PC-3 (cell line): Measurements from ENCODE around the gene HSF4. TPM values are rescaled to one million over a fixed set of nuclear protein-coding genes. Genes with fewer than 3 reads are reported as not detected.

ENCODE experiments used
- ATAC-seq: fragments of 200-7000 bp; cut with Tn5 transposase; 2 replicates; pipeline ENCODE4 v1.9.1; 2020; ENCODE audit warnings: mild to moderate bottlenecking, moderate library complexity
- BruUV-seq: library from RNA; stranded (reverse); fragments of 400-500 nt; replicated peaks from 2 replicates; lab custom pipeline; 2021; lab: Mats Ljungman, UMichigan
- CTCF ChIA-PET: fragments of 300-600 bp; sonication (Branson Sonifier 250); formaldehyde crosslinking; loops from one replicate; lab custom pipeline; 2022; ENCODE audit warnings: antibody characterized with exemption; lab: Charles Lee
- POLR2A ChIA-PET: fragments of 300-600 bp; sonication (Branson Sonifier 250); formaldehyde crosslinking; loops from one replicate; lab custom pipeline; 2022; ENCODE audit warnings: antibody characterized with exemption; ENCODE audit not compliant: unreplicated experiment; lab: Charles Lee
- DNase-seq: peaks from one replicate; pipeline ENCODE4 v3.0.0-alpha.2; 2015
- H2AFZ ChIP-seq: fragments of 300-600 bp; sonication (generic); 2 replicates; pipeline ENCODE4 v1.6.0; 2016; ENCODE audit warnings: antibody characterized with exemption, low read length
- H3F3A ChIP-seq: fragments of 300-600 bp; sonication (generic); one replicate; pipeline ENCODE4 v1.6.0; 2017; ENCODE audit warnings: antibody characterized with exemption, low read length, control low read depth, mild to moderate bottlenecking; ENCODE audit not compliant: unreplicated experiment
- H3K27ac ChIP-seq: fragments of 300-600 bp; sonication (generic); 2 replicates; pipeline ENCODE4 v1.5.1; 2016; ENCODE audit warnings: mild to moderate bottlenecking, low read length
- H3K27me3 ChIP-seq: fragments of 300-600 bp; sonication (generic); 2 replicates; pipeline ENCODE4 v1.6.1; 2016; ENCODE audit warnings: low read length, mixed read lengths
- H3K36me3 ChIP-seq: fragments of 300-600 bp; sonication (generic); 2 replicates; pipeline ENCODE4 v1.6.1; 2016; ENCODE audit warnings: low read depth, mixed run types, low read length, mixed read lengths
- H3K4me1 ChIP-seq: fragments of 300-600 bp; sonication (generic); 2 replicates; pipeline ENCODE4 v1.5.1; 2016; ENCODE audit warnings: low read length; ENCODE audit not compliant: insufficient read depth
- H3K4me2 ChIP-seq: fragments of 300-600 bp; sonication (generic); 2 replicates; pipeline ENCODE4 v1.6.0; 2016; ENCODE audit warnings: low read length
- H3K4me3 ChIP-seq: fragments of 300-600 bp; sonication (generic); 2 replicates; pipeline ENCODE4 v1.5.1; 2016; ENCODE audit warnings: mild to moderate bottlenecking, low read length, mixed read lengths
- H3K79me2 ChIP-seq: fragments of 300-600 bp; sonication (generic); 2 replicates; pipeline ENCODE4 v1.6.1; 2017; ENCODE audit warnings: low read length, mixed read lengths
- H3K9ac ChIP-seq: fragments of 300-600 bp; sonication (generic); 2 replicates; pipeline ENCODE4 v1.6.0; 2016; ENCODE audit warnings: mild to moderate bottlenecking, low read length
- H3K9me2 ChIP-seq: fragments of 300-600 bp; sonication (generic); replicated peaks from 2 replicates; pipeline ENCODE4 v1.6.1; 2016; ENCODE audit warnings: mixed run types, low read length, mixed read lengths
- H3K9me3 ChIP-seq: fragments of 300-600 bp; sonication (generic); 2 replicates; pipeline ENCODE4 v1.6.1; 2016; ENCODE audit warnings: low read length, mixed read lengths
- H4K20me1 ChIP-seq: fragments of 300-600 bp; sonication (generic); 2 replicates; pipeline ENCODE4 v1.6.1; 2016; ENCODE audit warnings: low read length, mixed read lengths
- EZH2 ChIP-seq: fragments of 300-600 bp; sonication (generic); IDR thresholded peaks from one replicate; pipeline ENCODE4 v1.6.1; 2017; ENCODE audit warnings: antibody characterized with exemption, mild to moderate bottlenecking, low read length; ENCODE audit not compliant: unreplicated experiment
- EZH2phosphoT487 ChIP-seq: fragments of 300-600 bp; sonication (generic); IDR thresholded peaks from 2 replicates; pipeline ENCODE4 v1.6.1; 2018; ENCODE audit warnings: mild to moderate bottlenecking, antibody characterized with exemption, low read length, borderline replicate concordance
- intact Hi-C: fragments of 100-400 bp; cut with micrococcal nuclease; formaldehyde crosslinking; loops from 2 replicates; pipeline ENCODE4 v1.9.0; 2023
- total RNA-seq: library from RNA; depleted of rRNA; stranded (reverse); fragments of >200 nt; gene quantifications from 2 replicates; pipeline ENCODE4 v1.2.3, GENCODE V29; 2014
- TF ChIP-seq, protein P1 (sequence below): fragments of 300-600 bp; sonication (generic); conservative IDR thresholded peaks from 2 replicates; pipeline ENCODE4 v1.5.1; 2017; ENCODE audit warnings: antibody characterized with exemption, low read depth, mild to moderate bottlenecking, low read length

HSF4 gene
- total RNA-seq, 1 experiment from 2014 or later: 20.6 TPM

DNA sequence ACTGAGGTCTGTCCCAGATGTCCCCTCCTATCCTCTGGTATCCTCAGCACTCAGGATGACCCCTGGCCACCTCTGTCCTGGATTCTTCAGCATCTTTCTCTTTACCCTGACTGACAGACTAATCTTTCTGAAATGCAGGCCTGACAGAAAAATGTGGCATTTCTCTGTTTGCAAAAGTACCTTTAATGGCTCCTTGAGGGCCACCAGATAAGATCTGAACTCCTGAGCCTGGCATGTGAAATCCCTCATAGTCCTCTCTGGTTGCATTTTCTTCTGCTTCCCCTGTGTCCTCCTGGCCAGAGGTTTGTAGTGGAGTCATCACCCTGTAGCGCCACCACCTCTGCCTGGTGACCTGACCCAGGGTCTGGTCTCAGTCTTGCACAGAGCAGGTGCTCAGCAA lies 32.3 kb downstream of the HSF4 start:
- Histone ChIP-seq H3K9me3 (no peaks in the 10 kb centered on the region), H3K4me3 (no peak overlapping the region), H3K79me2 (peaks cover 30% of the 10 kb centered on the region), H4K20me1 (no peaks in the 10 kb centered on the region; the same call in none of the 2 replicates), H3K36me3 (peaks cover 18% of the 10 kb centered on the region; the same call in 1 of the 2 replicates), H3K4me1 (peaks cover 11% of the 10 kb centered on the region), H3K9ac (no peak overlapping the region), H3K27ac (no peak overlapping the region), H3F3A (no peaks in the 10 kb centered on the region), H3K9me2 (no peaks in the 10 kb centered on the region), H2AFZ (no peak overlapping the region), H3K27me3 (no peaks in the 10 kb centered on the region), H3K4me2 (no peak overlapping the region)
- ChIA-PET POLR2A (no interaction called here), CTCF (interaction anchor here (2.3 kb wide), 1 partner anchor 30 kb away, joined by 9 read pairs; the partner anchor contains the start of gene TMEM208)
- no peak for DNase-seq
- intact Hi-C loops: loop anchor here (10.0 kb wide), 1 partner anchor 48 kb away; the partner anchor contains the start of genes FHOD1 and SLC9A5
- ATAC-seq: no peak
- BruUV-seq: no TSS peak
- TF ChIP-seq EZH2phosphoT487 (no peak), EZH2 (no peak)
- TF ChIP-seq, protein P1, sequence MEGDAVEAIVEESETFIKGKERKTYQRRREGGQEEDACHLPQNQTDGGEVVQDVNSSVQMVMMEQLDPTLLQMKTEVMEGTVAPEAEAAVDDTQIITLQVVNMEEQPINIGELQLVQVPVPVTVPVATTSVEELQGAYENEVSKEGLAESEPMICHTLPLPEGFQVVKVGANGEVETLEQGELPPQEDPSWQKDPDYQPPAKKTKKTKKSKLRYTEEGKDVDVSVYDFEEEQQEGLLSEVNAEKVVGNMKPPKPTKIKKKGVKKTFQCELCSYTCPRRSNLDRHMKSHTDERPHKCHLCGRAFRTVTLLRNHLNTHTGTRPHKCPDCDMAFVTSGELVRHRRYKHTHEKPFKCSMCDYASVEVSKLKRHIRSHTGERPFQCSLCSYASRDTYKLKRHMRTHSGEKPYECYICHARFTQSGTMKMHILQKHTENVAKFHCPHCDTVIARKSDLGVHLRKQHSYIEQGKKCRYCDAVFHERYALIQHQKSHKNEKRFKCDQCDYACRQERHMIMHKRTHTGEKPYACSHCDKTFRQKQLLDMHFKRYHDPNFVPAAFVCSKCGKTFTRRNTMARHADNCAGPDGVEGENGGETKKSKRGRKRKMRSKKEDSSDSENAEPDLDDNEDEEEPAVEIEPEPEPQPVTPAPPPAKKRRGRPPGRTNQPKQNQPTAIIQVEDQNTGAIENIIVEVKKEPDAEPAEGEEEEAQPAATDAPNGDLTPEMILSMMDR: no peak

- H4K20me1 ChIP-seq: no peaks in the 10 kb centered on the region; the same call in none of the 2 replicates
- peaks cover 11% of the 10 kb centered on the region for H3K4me1 ChIP-seq
- H3K4me3 ChIP-seq: no peak overlapping the region
- DNase-seq (no peak), ATAC-seq (no peak)
- H3K27me3 ChIP-seq: no peaks in the 10 kb centered on the region
- ChIA-PET POLR2A (interaction anchor here (0.6 kb wide), 1 partner anchor 1499 kb away, joined by 4 read pairs; no protein-coding TSS in a partner anchor), CTCF (interaction anchor here (0.9 to 2.3 kb wide), 3 partner anchors 29 to 49 kb away, joined by 3 to 9 read pairs (median 5); partner anchors contain the start of gene TMEM208)
- H3K79me2 ChIP-seq: peaks cover 23% of the 10 kb centered on the region
- no peak overlapping the region for H3K27ac ChIP-seq
- H3K4me2 ChIP-seq: no peak overlapping the region
- TF ChIP-seq EZH2phosphoT487: no peak
- TF ChIP-seq, protein P1: no peak
- no peak for TF ChIP-seq EZH2
- H2AFZ ChIP-seq: no peak overlapping the region
- peaks cover 18% of the 10 kb centered on the region; the same call in 1 of the 2 replicates for H3K36me3 ChIP-seq
- BruUV-seq: no TSS peak
- H3K9ac ChIP-seq: no peak overlapping the region
- intact Hi-C loops: loop anchor here (10.0 kb wide), 1 partner anchor 47 kb away; the partner anchor contains the start of genes FHOD1 and SLC9A5
- no peaks in the 10 kb centered on the region for H3K9me3 ChIP-seq
- H3K9me2 ChIP-seq: no peaks in the 10 kb centered on the region
- no peaks in the 10 kb centered on the region for H3F3A ChIP-seq
Measured at GRCh38 chr16:67197704-67198103, 33.2 kb downstream of the HSF4 start.
